Stimulated activated CD8-positive, alpha-beta memory T cell treated with anti-CD3 and anti-CD28 coated beads, Interleukin-12 subunit alpha, Interleukin-12 subunit beta, amount 100 ng/mL, for 24 hours (primary cell): Measurements from ENCODE around the gene BCL2L1.
"Not testable (repeated sequence)": the region's sequence is repeated elsewhere in the genome, so short reads cannot be mapped to it uniquely, and the experiment has no call there.

Experiments used
- DNase-seq: peaks from one replicate; pipeline ENCODE4 v3.0.0-alpha.2; 2020; ENCODE audit errors: extremely low read depth

Gene BCL2L1

GRCh38 chr20:31674895-31675827 lies 47.5 kb downstream of the BCL2L1 start:
- DNase-seq = peak; percentile 27

DNA sequence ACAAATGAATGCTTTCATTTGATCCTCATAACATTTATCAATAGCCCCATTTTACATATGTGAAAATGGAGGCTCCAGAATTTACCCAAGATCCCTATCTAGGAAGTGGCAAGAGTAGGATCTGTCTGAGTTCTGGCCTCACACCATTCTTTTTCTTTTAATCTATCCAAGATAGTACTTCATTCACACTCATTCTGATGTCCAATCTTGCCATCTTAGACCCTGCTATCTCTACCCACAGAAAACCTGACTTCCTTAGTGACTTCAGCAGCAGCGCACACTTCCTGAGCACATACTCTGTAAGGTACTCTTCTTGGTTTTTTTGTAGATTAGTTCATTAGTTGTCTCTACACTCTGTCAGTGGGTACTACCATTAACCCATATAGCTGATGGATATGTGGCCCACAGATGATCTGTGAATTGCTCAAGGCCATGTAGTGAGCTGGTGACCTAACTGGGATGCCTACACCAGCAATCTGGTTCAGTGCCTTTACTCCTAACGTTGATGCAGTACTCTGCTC lies 48.7 kb downstream of the BCL2L1 start:
- DNase-seq = no peak

GRCh38 chr20:31673435-31673834 lies 49.2 kb downstream of the BCL2L1 start:
- DNase-seq = no peak

- DNase-seq = no peak
These were observed 51.3 kb downstream of the BCL2L1 start for GRCh38 chr20:31671324-31671723.

- no peak for DNase-seq
These were observed 52.1 kb downstream of the BCL2L1 start for GRCh38 chr20:31670371-31671228.

DNA sequence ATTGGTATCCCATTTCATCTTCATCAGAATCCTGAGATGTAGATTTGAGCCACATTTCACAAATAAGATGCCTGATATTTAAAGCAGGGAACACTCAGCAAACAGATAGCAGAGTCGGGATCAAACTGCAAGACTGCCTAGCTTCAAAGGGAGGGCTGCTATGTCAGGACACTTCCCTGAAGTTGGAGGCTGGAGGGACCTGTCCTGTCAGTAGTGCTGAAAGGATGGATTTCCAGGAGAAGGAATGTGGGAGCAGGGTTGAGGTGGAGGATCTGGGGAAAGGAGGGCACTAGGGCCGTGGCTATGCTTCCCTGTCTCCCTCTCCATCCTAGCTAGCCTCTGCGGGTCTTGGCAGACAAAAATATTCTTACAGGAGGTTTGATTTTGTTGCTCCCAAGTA lies 52.8 kb downstream of the BCL2L1 start:
- no peak for DNase-seq

DNA sequence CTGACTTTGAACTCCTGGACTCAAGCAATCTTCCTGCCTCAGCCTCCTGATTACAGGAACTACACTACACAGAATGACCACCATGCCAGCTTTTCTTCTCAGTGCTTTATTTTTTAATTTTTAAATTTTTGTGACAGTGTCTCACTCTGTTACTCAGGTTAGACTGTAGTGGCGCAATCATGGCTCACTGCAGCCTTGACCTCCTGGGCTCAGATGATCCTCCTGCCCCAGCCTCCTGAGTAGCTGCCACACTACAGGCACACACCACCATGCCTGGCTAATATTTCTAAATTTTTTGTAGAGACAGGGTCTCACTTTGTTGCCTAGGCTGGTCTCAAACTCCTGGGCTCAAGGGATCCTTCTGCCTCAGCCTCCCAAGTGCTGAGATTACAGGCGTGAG lies 53.7 kb downstream of the BCL2L1 start:
- not testable (repeated sequence) for DNase-seq

GRCh38 chr20:31667315-31668285 lies 55.1 kb downstream of the BCL2L1 start:
- DNase-seq = no peak

DNA sequence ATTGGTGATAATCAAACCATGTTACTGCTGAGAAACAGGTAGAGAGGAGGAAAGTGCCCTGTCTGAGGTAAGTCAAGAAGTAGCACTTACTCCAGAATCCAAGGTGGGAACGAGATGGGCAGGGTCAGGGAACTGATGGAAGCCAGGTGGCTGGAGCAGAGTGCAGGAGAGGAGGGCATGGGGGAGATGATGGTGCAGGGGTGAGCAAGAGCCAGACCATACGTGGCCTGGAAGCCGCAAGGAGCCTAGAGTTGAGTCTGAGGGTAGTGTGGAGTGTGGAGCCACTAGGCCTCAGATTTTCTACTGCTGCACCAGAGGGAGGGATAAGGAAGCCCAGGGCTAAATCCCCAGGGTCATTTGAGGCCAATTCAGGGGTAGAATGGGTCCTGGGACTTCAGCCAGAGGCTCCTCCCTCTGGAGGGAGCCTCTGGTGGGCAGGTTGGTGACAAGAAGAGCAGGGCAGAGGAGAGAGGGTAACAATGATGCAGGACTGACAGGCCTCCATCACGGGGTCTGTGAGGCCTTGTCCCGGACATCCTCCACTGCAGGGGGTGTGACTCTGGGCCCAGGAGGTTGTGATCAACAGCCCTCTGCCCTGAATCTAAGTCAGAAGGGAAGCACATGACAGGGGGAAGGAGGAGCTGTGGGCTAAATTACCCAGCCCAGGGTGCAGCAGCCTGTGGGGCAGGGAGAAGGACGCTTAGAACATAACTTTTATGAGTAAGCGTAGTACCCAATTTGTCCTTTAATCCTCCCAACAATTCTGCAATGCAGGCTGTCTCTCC lies 56.2 kb downstream of the BCL2L1 start:
- DNase-seq = no peak

GRCh38 chr20:31665753-31666152 lies 56.9 kb downstream of the BCL2L1 start:
- DNase-seq = no peak

DNA sequence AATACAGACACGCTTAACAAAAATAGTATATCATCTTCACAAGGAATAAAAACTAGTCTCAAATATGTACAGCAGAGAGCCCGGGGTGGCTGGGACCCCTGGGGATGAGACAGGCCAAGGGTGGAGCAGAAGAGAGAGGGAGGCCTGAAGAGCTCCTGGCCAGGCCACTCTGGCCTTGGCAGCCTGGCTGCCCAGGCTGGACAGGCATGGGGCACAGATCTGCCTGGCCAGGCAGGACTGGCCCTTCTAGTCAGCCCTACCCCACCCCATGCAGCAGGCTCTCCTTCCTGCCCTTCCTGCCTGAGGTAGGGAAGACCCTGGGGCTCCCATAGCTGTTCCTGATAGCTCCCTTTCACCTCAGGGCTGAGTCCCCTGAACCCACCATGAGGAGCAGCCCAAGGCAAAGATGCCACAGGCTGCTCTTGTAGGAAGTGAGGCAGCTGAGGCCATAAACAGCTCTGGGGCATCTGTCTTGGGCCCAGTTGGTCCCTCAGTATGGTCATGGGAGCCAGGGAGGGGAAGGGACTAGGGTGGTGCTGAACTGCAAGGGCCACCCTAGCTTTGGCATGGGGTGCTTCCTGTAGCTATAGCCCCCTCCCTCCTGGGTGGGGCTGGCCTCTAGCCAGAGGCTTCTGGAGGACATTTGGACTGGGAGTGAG lies 57.8 kb downstream of the BCL2L1 start:
- no peak for DNase-seq

GRCh38 chr20:31663838-31664695 lies 58.6 kb downstream of the BCL2L1 start:
- DNase-seq = no peak

DNA sequence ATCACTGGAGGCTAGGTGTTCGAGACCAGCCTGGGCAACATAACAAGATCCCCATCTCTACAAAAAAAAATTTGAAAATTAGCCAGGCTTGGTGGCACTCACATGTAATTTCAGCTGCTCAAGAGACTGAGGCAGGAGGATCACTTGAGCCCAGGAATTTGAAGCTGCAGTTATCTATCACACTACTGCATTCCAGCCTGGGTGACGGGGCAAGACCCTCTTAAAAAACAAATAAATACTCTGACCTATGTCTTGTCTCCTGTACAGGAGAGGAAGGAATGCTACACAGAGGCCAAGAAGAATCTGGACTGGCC lies 59.2 kb downstream of the BCL2L1 start:
- no peak for DNase-seq

GRCh38 chr20:31662372-31662854 lies 60.3 kb downstream of the BCL2L1 start:
- DNase-seq = no peak

- DNase-seq = peak; percentile 38
These were observed 60.9 kb downstream of the BCL2L1 start for GRCh38 chr20:31661625-31662371.

- DNase-seq = no peak
These were observed 68.1 kb downstream of the BCL2L1 start for GRCh38 chr20:31654534-31654933.

DNA sequence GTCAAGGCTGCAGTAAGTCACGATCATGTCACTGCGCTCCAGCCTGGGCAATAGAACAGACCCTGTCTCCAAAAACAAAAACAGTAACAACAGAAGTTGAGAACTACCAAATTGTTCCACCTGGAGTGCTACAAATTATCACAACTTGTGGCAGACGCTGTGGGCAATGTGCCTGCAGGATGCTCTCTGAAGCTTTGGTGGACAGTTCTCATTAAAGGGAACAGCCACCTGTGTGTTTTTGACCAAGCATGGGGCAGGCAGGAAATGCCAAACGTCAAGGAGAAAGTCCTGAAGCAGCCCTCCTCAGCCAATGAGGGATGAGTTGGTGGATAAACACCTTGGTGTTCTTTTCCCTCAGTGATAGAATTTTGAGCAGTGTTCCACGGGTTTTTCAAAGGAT lies 69.1 kb downstream of the BCL2L1 start:
- DNase-seq = no peak

DNA sequence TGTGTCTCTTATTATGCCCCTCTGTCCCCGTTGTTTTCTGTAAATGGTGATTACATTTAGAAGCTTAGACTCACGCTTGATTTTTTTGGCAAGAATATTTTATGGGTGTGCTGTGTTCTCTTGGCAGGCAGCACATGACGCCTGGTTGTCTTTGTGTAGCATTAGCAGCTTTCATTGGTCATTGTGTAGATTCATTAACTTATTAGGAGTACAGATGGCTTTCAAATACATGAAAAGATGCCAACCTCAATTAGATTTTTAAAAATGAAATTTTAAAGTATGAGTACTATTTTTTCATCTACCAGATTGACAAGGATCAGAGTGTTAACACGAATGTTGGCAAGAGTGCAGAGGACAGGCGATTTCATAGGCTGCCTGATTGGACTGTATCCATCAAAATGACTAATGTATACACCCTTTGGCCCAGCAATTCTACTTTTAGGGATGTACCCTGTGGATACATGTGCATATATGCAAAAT lies 69.7 kb downstream of the BCL2L1 start:
- no peak for DNase-seq
